Right lobe of liver (tissue), 6 donors: ENCODE results near the gene TPRN. TPM values are rescaled to one million over a fixed set of nuclear protein-coding genes. Genes with fewer than 3 reads are reported as not detected.
A peak's percentile ranks its signal among the peaks of the same experiment; 100 is the strongest.

ENCODE experiments used
- ATAC-seq, 4 donors: fragments of 200-7000 bp; cut with Tn5 transposase; one replicate each; pipeline ENCODE4 v1.9.1; 2020; ENCODE audit warnings: mild to moderate bottlenecking in 4 of 4, moderate library complexity in 4 of 4
- DNase-seq, 3 donors: peaks; one replicate each; pipeline ENCODE4 v3.0.0-alpha.2; 2020
- H3K27ac ChIP-seq, 3 donors: fragments of 200-600 bp; one replicate each; pipeline ENCODE4 v1.8.0; 2022
- H3K27me3 ChIP-seq, 2 donors: fragments of 200-600 bp; one replicate each; pipeline ENCODE4 v1.8.0; 2022
- H3K36me3 ChIP-seq, 4 donors: fragments of 200-600 bp; sonication (generic) in 1 of 4; one replicate each; pipeline versions ENCODE4 v1.5.1 to v1.8.0; 2017 to 2022; ENCODE audit warnings: control low read depth in 1 of 4
- H3K4me1 ChIP-seq, 4 donors: fragments of 200-600 bp; sonication (generic) in 1 of 4; one replicate each; pipeline versions ENCODE4 v1.5.1 to v1.8.0; 2017 to 2022; ENCODE audit warnings: control low read depth in 1 of 4
- H3K4me3 ChIP-seq, 3 donors: fragments of 200-600 bp; one replicate each; pipeline ENCODE4 v1.8.0; 2022
- H3K9me3 ChIP-seq, 4 donors: fragments of 200-600 bp; sonication (generic) in 1 of 4; one replicate each; pipeline versions ENCODE4 v1.5.1 to v1.8.0; 2017 to 2022; ENCODE audit warnings: control low read depth in 1 of 4
- CTCF ChIP-seq, 4 donors: fragments of 200-600 bp in 3 of 4; fragments of 450-650 bp in 1 of 4; IDR thresholded peaks; one replicate each; pipeline versions ENCODE4 v1.5.1 to v1.8.0; 2016 to 2022; ENCODE audit warnings: antibody characterized with exemption in 4 of 4, mild to moderate bottlenecking in 2 of 4
- POLR2A ChIP-seq: fragments of 450-650 bp; IDR thresholded peaks from one replicate; pipeline ENCODE4 v1.6.1; 2017; ENCODE audit warnings: antibody characterized with exemption, mild to moderate bottlenecking
- WGBS: methylation state at CpG from one replicate; pipeline ENCODE4 v1.1.6; 2018; ENCODE audit warnings: low coverage, low lambda C conversion rate; ENCODE audit not compliant: insufficient coverage; ENCODE audit errors: missing lambda C conversion rate; 5-methylcytosine and 5-hydroxymethylcytosine counted together
- intact Hi-C, 2 donors: fragments of 100-400 bp; cut with DNase I; formaldehyde crosslinking; loops; one replicate each; pipeline versions ENCODE4 v1.11.2 to v1.14.1; 2022
- total RNA-seq, 6 experiments: library from RNA; depleted of rRNA in 2 of 6; stranded (reverse); fragments of >200 nt in 2 of 6; fragmentation: NEBNext Ultra II Directional in 3 of 6; extraction: Animal tissue kit (Norgen Biotek cat#: 25700) in 3 of 6; gene quantifications; one replicate each; pipeline versions ENCODE4 v1.1.0 to v1.2.4, GENCODE V29; 2016 to 2023
- donor health status: DM: no; HTN: yes; CAD: no.
- donor health status: DM: no; HTN: no; CAD: no.
- donor health status: DM: no; HTN: no; CAD: no.
- donor health status: DM: no; HTN: yes; CAD: no.
- donor health status: DM: no; HTN: yes; CAD: no.

The TPRN gene
- total RNA-seq, 6 experiments from 2014 or later: 12.1 to 28.9 (median 18.1) TPM

DNA sequence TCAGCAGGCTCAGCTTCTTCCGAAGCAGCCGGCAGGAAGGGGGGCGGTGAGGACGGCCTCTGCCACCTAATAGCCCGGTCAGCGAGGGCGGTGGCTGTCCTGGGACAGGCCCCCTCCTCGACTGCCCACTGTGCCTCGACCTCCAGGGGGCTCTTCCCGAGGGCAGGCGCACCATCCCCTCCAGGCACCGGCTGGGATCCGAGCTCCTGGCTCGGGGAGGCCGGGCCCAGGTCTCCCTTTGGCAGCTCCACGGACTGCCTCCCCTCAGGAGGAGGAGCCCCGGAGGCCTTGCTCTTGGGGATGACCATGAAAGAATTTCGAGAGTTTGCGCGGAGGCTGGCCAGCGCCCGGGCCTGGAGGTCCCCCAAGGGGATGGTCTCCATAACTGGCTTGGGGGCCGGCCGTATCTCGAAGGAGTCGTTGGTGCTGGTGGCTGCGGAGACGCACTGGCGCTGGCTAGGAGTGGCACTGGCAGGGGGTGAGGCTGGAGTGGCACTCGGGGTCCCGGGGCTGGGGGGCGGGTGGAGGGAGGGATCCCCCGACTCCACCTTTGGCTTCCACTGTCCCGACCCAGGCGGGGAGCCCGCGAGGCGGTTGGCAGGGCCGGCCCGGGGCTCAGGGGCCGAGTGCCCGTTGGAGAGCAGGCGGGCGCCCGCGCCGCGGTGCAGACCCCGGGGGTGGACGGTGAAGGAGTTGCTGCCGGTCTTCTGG is 975 bp downstream of the TPRN start:
- no peaks in the 10 kb centered on the region for H3K27me3 ChIP-seq
- no peak for DNase-seq
- 9% methylated on average over 8 of the region's 51 CpGs for WGBS
- H3K27ac ChIP-seq: peak overlapping the region; percentile 56 to 71 (median 60)
- H3K4me3 ChIP-seq: peak overlapping the region; percentile 54 to 73 (median 57)
- TF ChIP-seq CTCF (IDR thresholded peaks at IDR 0.05) (no peak), POLR2A (no peak)
- intact Hi-C loops: no loop called here
- H3K36me3 ChIP-seq: no peaks in the 10 kb centered on the region
- H3K9me3 ChIP-seq: no peaks in the 10 kb centered on the region
- peaks cover 0 to 79% (median 30%) of the 10 kb centered on the region in 4 donors for H3K4me1 ChIP-seq
- ATAC-seq: no peak

DNA sequence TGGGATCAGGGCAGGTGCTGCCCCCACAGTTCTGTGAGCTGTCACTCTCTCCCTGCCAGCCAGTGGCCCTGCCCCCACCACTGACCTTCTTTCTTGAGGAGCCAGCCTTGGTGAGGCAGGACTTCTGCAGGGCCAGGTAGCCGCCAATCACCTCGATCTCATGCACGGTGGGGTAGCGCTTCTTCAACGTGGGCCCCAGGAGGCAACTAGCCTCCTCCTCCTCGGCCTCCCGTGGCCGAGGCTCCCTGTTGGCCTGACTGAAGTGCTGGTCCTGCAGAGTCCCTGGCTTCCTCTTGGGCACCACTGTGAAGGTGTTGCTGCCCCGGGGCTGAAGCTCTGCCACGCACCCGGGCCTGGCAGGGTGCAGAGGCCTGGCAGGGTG is 1.6 kb downstream of the TPRN start:
- peak overlapping the region; percentile 56 to 71 (median 60) for H3K27ac ChIP-seq
- no peaks in the 10 kb centered on the region for H3K27me3 ChIP-seq
- TF ChIP-seq CTCF (IDR thresholded peaks at IDR 0.05) (no peak), POLR2A (no peak)
- H3K36me3 ChIP-seq: no peaks in the 10 kb centered on the region
- DNase-seq (no peak), ATAC-seq (peak in 1 of 4 donors; percentile 0)
- intact Hi-C loops: no loop called here
- peak overlapping the region; percentile 54 to 73 (median 57) for H3K4me3 ChIP-seq
- no peaks in the 10 kb centered on the region for H3K9me3 ChIP-seq
- WGBS: 0% methylated on average over 1 of the region's 11 CpGs
- H3K4me1 ChIP-seq: peaks cover 0 to 79% (median 30%) of the 10 kb centered on the region in 4 donors

- DNase-seq: peak; percentile 78 to 79 (median 78)
- ATAC-seq: peak; percentile 2 to 38 (median 13)
- TF ChIP-seq POLR2A: peak; percentile 18
- no peak for TF ChIP-seq CTCF (IDR thresholded peaks at IDR 0.05)
Observed at GRCh38 chr9:137198051-137198901, 2.3 kb downstream of the TPRN start.

GRCh38 chr9:137195525-137196220 is 4.9 kb downstream of the TPRN start:
- WGBS: 27% methylated on average over 6 of the region's 21 CpGs
- Histone ChIP-seq H3K27ac (peak overlapping the region in 1 of 3 donors; percentile 71), H3K36me3 (peaks cover 0 to under 1% (median 0%) of the 10 kb centered on the region in 4 donors), H3K9me3 (no peaks in the 10 kb centered on the region), H3K4me1 (peaks cover 0 to 53% (median 19%) of the 10 kb centered on the region in 4 donors), H3K4me3 (peak overlapping the region; percentile 7 to 57 (median 19)), H3K27me3 (no peaks in the 10 kb centered on the region)
- no peak for TF ChIP-seq CTCF (IDR thresholded peaks at IDR 0.05)
- TF ChIP-seq POLR2A: no peak
- intact Hi-C loops: no loop called here
- DNase-seq (peak in 2 of 3 donors; percentile 72 to 74), ATAC-seq (peak in 3 of 4 donors; percentile 2 to 12 (median 10))

More at GRCh38 chr9:137198051-137198901, 2.3 kb downstream of the TPRN start:
- Histone ChIP-seq H3K9me3 (no peaks in the 10 kb centered on the region), H3K4me3 (peak overlapping the region; percentile 54 to 73 (median 57)), H3K27ac (peak overlapping the region; percentile 56 to 72 (median 71)), H3K36me3 (no peaks in the 10 kb centered on the region), H3K27me3 (no peaks in the 10 kb centered on the region), H3K4me1 (peaks cover 0 to 75% (median 27%) of the 10 kb centered on the region in 4 donors)
- WGBS: 33% methylated on average over 1 of the region's 19 CpGs
- intact Hi-C loops: no loop called here
